Measurements from ENCODE around the gene IRF7.

IRF7 gene

GRCh38 chr11:640021-640706 lies 24.4 kb upstream of the IRF7 start:
- DNase-seq = no peak

GRCh38 chr11:639332-639955 lies 23.7 kb upstream of the IRF7 start:
- DNase-seq = no peak

- DNase-seq = no peak
Measured at GRCh38 chr11:638631-639331, 23.0 kb upstream of the IRF7 start.

- DNase-seq = no peak
Measured at GRCh38 chr11:637593-638521, 22.1 kb upstream of the IRF7 start.

DNA sequence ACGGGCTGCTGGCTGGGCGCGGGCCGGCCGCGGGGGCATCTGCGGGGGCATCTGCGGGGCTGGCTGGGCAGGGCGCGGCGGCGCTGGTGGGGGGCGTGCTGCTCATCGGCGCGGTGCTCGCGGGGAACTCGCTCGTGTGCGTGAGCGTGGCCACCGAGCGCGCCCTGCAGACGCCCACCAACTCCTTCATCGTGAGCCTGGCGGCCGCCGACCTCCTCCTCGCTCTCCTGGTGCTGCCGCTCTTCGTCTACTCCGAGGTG lies 21.5 kb upstream of the IRF7 start:
- DNase-seq = no peak

DNA sequence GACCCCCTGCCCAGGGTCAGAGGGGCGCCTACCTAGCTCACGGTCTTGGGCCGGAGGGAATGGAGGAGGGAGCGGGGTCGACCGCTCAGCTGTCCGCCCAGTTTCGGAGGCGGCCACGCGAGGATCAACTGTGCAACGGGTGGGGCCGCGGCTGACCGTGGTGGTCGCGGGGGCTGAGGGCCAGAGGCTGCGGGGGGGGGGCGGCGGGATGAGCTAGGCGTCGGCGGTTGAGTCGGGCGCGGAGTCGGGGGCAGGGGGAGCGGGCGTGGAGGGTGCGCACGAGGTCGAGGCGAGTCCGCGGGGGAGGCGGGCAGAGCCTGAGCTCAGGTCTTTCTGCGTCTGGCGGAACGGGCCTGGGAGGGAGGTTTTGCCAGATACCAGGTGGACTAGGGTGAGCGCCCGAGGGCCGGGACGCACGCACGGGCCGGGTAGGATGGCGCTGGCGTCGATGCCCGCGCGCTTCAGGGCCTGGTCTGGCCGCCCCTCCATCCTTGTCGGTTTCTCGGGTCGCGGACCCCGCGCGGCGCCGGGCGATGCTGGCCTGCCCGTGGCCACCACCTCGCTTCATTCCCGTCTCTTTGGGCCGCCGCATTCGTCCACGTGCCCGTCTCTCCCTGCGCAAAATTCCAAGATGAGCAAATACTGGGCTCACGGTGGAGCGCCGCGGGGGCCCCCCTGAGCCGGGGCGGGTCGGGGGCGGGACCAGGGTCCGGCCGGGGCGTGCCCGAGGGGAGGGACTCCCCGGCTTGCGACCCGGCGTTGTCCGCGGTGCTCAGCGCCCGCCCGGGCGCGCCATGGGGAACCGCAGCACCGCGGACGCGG lies 21.0 kb upstream of the IRF7 start, which contains the start of gene DRD4:
Gene DRD4, plus strand, starts transcription at position 759 of the 822 bp plus-strand sequence. Its CDS starts 36 bp downstream, at position 795.
- no peak for DNase-seq

DNA sequence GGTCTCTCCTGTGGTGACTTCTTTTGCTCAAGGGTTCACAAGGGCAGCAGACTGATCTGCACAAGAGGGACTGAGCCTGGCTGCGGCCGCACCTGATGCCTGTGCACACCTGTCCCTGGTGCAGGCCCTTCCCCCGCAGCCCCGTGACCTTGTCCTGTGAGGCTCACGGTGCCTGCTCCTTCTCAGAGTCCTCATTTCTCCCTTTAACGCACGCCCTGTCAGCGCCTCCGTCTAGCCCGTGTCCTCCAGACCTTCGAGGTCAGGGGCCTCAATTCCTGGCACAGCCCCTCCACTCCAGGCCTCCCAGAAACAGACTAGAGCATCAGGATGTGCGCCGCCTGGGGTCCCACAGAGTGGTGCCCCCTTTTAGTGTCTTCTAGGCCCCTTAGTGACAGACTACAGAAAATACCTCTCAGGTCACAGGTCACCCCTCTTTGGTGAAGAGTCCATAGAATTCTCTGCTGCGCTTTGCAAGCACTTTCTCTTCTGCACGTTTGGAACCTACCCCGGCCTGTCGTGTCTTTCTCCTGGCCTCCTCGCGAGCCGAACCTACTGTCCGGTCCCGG lies 20.3 kb upstream of the IRF7 start:
- no peak for DNase-seq

DNA sequence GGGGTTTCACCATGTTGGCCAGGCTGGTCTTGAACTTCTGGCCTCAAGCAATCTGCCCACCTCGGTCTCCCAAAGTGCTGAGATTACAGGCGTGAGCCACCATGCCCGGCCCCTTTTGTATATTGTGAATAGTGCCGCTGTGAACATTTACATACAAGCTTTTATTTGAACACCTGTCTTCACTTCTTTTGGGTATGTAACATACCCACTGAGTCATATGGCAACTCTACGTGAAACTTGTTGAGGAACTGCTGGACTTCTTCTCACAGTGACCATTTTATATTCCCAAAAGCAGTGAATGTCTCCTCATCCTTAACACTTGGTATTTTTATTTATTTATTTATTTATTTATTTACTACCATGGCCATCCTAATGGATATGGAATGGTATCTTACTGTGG lies 15.1 kb upstream of the IRF7 start:
- DNase-seq = no peak

- no peak for DNase-seq
Measured at GRCh38 chr11:629237-629583, 13.5 kb upstream of the IRF7 start.

DNA sequence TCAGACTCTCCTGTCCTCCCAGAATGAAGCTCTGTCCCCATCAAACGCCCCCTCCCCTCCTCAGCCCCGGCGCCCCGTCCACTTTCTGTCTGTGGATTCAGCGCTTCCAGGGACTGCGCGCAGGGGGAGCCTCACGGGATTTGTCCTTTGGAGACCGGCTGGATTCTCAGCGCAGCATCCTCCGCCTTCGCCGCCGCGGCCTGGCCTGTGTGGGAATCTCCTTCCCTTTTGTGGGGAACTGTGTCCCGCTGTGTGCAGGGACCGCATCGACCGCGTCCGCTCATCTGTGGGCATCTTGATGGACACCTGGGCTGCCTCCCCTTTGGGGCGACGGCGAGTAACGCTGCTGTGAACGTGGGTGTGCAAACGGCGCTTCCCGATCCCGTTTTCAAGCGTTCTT lies 12.3 kb upstream of the IRF7 start:
- no peak for DNase-seq

DNA sequence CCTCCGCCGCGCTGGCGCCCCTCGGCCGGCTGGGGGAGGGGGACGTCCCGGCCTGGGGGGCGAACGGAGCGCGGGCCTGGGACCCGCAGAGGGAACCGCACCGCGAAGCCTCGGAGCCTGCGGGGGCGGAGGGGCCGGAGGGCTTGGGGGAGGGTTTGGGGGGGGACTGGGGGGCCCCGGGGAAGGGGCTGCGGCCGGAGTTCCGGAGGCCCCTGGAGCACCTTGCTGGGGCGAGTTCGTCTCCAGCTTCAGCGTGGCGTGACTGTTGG lies 11.5 kb upstream of the IRF7 start:
- DNase-seq = no peak

- DNase-seq = no peak
Measured at GRCh38 chr11:626475-627307, 10.9 kb upstream of the IRF7 start, which contains the start of gene SCT. SCT (minus strand) TSS chr11:627181; CDS start chr11:627143, 38 bp downstream.

- no peak for DNase-seq
Measured at GRCh38 chr11:625636-626268, 10.0 kb upstream of the IRF7 start.

DNA sequence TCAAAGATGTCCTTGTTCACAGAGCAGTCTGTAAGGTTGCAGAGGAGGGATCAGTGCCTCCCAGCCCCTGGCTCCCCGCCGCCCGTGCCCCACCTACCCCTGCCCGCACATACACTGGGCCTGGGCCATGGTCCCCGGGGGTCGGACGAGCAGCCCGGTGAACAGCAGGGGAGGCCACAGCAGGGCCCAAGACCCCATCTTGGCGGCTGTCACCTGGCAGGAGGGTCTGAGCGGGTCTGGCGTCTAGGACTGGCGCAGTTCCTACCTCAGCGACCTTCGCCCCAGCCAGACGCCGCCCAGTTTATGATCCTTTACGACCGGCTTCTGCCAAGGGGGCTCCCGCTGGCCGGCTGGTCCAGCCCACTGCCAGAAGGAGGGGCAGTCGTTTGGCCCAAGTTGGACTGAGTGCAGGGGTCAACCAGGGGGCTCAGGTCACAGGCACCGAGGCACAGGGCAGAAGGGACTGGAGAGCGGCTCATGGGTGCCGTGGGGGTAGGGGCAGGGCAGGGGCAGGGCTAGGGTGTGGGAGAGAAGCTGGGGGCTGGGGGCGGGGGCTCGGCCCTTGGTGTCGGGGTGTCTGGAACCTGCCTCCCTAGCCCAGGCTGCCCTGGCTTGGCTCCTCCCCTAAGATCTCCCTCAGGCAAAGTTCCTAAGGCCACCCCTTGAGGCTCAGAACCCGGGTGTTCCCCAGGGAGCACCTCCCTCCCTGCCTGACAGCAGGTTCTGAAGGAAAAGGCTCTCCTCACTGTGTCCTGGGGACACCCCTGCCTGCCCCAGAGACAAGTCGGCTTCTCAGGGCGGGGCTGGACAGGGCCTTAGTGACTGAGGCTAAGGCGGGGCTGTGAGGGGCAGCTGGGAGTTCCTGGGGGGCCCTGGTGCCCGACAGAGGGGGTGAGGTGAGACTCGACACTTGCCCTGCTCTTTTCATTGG lies 9.2 kb upstream of the IRF7 start, which contains the start of gene CDHR5:
Gene CDHR5, minus strand, starts transcription at position 251 of the 931 bp plus-strand sequence. Its CDS starts 53 bp downstream, at position 198.
- DNase-seq = no peak

- no peak for DNase-seq
Measured at GRCh38 chr11:623999-624704, 8.4 kb upstream of the IRF7 start.

DNA sequence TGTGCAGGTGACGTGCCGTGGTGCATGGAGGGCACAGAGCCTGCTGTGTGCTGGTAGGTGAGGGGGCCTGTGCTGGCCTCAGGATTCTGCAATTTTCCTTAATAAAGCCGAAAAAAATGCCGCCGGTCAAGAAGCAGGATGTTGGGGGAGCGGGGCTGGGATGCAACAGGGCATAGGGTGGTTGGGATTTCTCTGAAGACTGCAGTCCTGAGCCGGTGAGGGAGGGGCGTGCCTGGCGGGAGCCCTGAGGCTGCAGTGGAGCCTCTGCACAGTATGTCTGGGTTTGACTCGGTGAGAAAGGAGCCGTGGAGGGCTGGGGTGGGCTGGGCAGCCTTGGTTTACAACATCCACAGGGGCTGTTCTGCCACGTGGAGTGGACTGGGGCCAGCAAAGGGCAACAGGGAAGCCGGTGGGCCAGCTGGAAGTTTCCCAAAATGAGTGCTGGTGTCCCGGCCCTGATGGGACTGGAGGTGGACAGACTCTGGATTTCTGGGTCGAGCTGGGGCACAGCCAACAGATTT lies 7.7 kb upstream of the IRF7 start:
- no peak for DNase-seq

GRCh38 chr11:621838-622237 lies 6.1 kb upstream of the IRF7 start:
- no peak for DNase-seq

Data from T-helper 9 cell (primary cell).